HCT116 (cell line): ENCODE measurements around the gene DLEC1. TPM values are rescaled to one million over a fixed set of nuclear protein-coding genes. Genes with fewer than 3 reads are reported as not detected.
A peak's percentile ranks its signal among the peaks of the same experiment; 100 is the strongest.

Experiments used
- ATAC-seq: fragments of 200-7000 bp; cut with Tn5 transposase; 2 replicates; pipeline ENCODE4 v1.9.1; 2020; ENCODE audit warnings: mild to moderate bottlenecking, moderate library complexity
- BruUV-seq: library from RNA; stranded (reverse); fragments of 400-500 nt; replicated peaks from 2 replicates; lab custom pipeline; 2021; lab: Mats Ljungman, UMichigan
- CTCF ChIA-PET: fragments of 300-600 bp; sonication (Branson Sonifier 250); formaldehyde crosslinking; loops from one replicate; lab custom pipeline; 2021; ENCODE audit warnings: antibody characterized with exemption; lab: Charles Lee
- POLR2A ChIA-PET: fragments of 300-600, 350-600 bp; sonication (Branson Sonifier 250); formaldehyde crosslinking; loops from one replicate; lab custom pipeline; 2021; ENCODE audit warnings: antibody characterized with exemption; lab: Charles Lee
- RAD21 ChIA-PET, 2 experiments: fragments of 300-600 bp; sonication (Branson Sonifier 250); formaldehyde crosslinking; loops; one replicate each; lab custom pipeline; 2023; ENCODE audit warnings: low total read pairs in 2 of 2; ENCODE audit not compliant: uncharacterized antibody in 2 of 2, unreplicated experiment in 2 of 2, low non-redundant PET in 1 of 2; lab: Charles Lee
- DNase-seq: peaks from one replicate; pipeline ENCODE4 v3.0.0-alpha.2; 2010; ENCODE audit warnings: low read depth, low spot score
- H2AFZ ChIP-seq: fragments of 200-600 bp; shearing (Covaris generic), sonication (generic); 2 replicates; pipeline ENCODE4 v1.6.1; 2017; ENCODE audit warnings: low read depth, mixed run types, mixed read lengths, antibody characterized with exemption, low read length; ENCODE audit not compliant: poor library complexity, severe bottlenecking
- H3K27ac ChIP-seq: 2 replicates; pipeline ENCODE4 v1.5.1; 2012; ENCODE audit warnings: low read depth, low read length
- H3K27me3 ChIP-seq: fragments of 200-600 bp; sonication (generic); 2 replicates; pipeline ENCODE4 v1.6.1; 2016; ENCODE audit warnings: mixed run types, low read length, mixed read lengths; ENCODE audit not compliant: insufficient read depth
- H3K36me3 ChIP-seq, 2 experiments: fragments of 200-500 bp in 1 of 2; fragments of 200-600 bp in 1 of 2; sonication (Bioruptor generic) in 1 of 2; sonication (generic) in 1 of 2; 2 replicates each; pipeline versions ENCODE4 v1.5.1 to v1.6.1; 2014 to 2016; ENCODE audit warnings: low read length in 2 of 2, inconsistent platforms in 1 of 2, mixed read lengths in 1 of 2, mixed run types in 1 of 2; ENCODE audit not compliant: insufficient read depth in 2 of 2, control insufficient read depth in 1 of 2
- H3K4me1 ChIP-seq, 2 experiments: fragments of 200-600 bp in 1 of 2; sonication (generic) in 1 of 2; 2 replicates each; pipeline versions ENCODE4 v1.5.1 to v1.6.1; 2012 to 2017; ENCODE audit warnings: low read length in 2 of 2, inconsistent platforms in 1 of 2, mild to moderate bottlenecking in 1 of 2, mixed read lengths in 1 of 2, mixed run types in 1 of 2, moderate library complexity in 1 of 2; ENCODE audit not compliant: insufficient read depth in 2 of 2, control insufficient read depth in 1 of 2
- H3K4me2 ChIP-seq: fragments of 200-600 bp; sonication (generic); 2 replicates; pipeline ENCODE4 v1.6.1; 2017; ENCODE audit warnings: mixed run types, low read length, mixed read lengths
- H3K4me3 ChIP-seq, 2 experiments: fragments of 200-600 bp in 1 of 2; sonication (generic) in 1 of 2; replicated peaks in 1 of 2; 2 replicates each; pipeline ENCODE4 v1.5.1; 2011 to 2016; ENCODE audit warnings: low read length in 2 of 2, control low read depth in 1 of 2, low read depth in 1 of 2, mild to moderate bottlenecking in 1 of 2, mixed read lengths in 1 of 2, mixed run types in 1 of 2
- H3K79me2 ChIP-seq: fragments of 200-600 bp; sonication (generic); 2 replicates; pipeline ENCODE4 v1.6.1; 2017; ENCODE audit warnings: mild to moderate bottlenecking, mixed run types, low read length, moderate library complexity, mixed read lengths; ENCODE audit not compliant: insufficient read depth
- H3K9ac ChIP-seq: fragments of 200-600 bp; sonication (generic); 2 replicates; pipeline ENCODE4 v1.6.1; 2016; ENCODE audit warnings: low read length, mixed read lengths
- H3K9me2 ChIP-seq: fragments of 200-600 bp; sonication (generic), shearing (Covaris generic); 2 replicates; pipeline ENCODE4 v1.6.1; 2017; ENCODE audit warnings: mixed run types, mild to moderate bottlenecking, moderate library complexity; ENCODE audit not compliant: insufficient read depth
- H3K9me3 ChIP-seq, 2 experiments: fragments of 200-500 bp in 1 of 2; fragments of 200-600 bp in 1 of 2; sonication (Bioruptor generic) in 1 of 2; sonication (generic) in 1 of 2; 2 replicates each; pipeline ENCODE4 v1.6.1; 2014 to 2017; ENCODE audit warnings: low read length in 2 of 2, mixed read lengths in 2 of 2, inconsistent platforms in 1 of 2, low read depth in 1 of 2, mild to moderate bottlenecking in 1 of 2, mixed run types in 1 of 2, moderate library complexity in 1 of 2; ENCODE audit not compliant: control insufficient read depth in 1 of 2, insufficient read depth in 1 of 2
- H4K20me1 ChIP-seq: fragments of 200-600 bp; sonication (generic), shearing (Covaris generic); 2 replicates; pipeline ENCODE4 v1.6.1; 2017; ENCODE audit warnings: mixed run types, mild to moderate bottlenecking, moderate library complexity; ENCODE audit not compliant: insufficient read depth
- ELF1 ChIP-seq: IDR thresholded peaks from 2 replicates; pipeline ENCODE4 v1.6.1; 2012; ENCODE audit warnings: low read depth, borderline replicate concordance
- FOSL1 ChIP-seq: IDR thresholded peaks from 2 replicates; pipeline ENCODE4 v1.6.1; 2012; ENCODE audit warnings: low read depth
- POLR2A ChIP-seq: IDR thresholded peaks from 2 replicates; pipeline ENCODE4 v1.7.0; 2011; ENCODE audit warnings: borderline replicate concordance; ENCODE audit not compliant: insufficient read depth, insufficient read length; ENCODE audit errors: extremely low read depth
- TCF7L2 ChIP-seq: IDR thresholded peaks from 2 replicates; pipeline ENCODE4 v1.7.0; 2011; ENCODE audit warnings: borderline replicate concordance, inconsistent platforms; ENCODE audit not compliant: insufficient read depth, insufficient read length; ENCODE audit errors: extremely low read depth
- ZNF274 ChIP-seq: fragments of 200-500 bp; sonication (Bioruptor generic); IDR thresholded peaks from 2 replicates; pipeline ENCODE4 v1.6.1; 2014; ENCODE audit warnings: mild to moderate bottlenecking, low read depth, low read length, inconsistent platforms
- intact Hi-C: fragments of 100-400 bp; cut with micrococcal nuclease; formaldehyde crosslinking; loops from 2 replicates; pipeline ENCODE4 v1.10.0; 2022
- total RNA-seq: library from RNA; stranded (reverse); gene quantifications from one replicate; pipeline ENCODE4 v1.2.1, GENCODE V29; 2021; ENCODE audit not compliant: unreplicated experiment
- TF ChIP-seq, protein P1 (sequence below): IDR thresholded peaks from 2 replicates; pipeline ENCODE4 v1.6.1; 2012; ENCODE audit warnings: low read depth

The DLEC1 gene
- total RNA-seq, 1 experiment from 2014 or later, result 0.61 TPM

DNA sequence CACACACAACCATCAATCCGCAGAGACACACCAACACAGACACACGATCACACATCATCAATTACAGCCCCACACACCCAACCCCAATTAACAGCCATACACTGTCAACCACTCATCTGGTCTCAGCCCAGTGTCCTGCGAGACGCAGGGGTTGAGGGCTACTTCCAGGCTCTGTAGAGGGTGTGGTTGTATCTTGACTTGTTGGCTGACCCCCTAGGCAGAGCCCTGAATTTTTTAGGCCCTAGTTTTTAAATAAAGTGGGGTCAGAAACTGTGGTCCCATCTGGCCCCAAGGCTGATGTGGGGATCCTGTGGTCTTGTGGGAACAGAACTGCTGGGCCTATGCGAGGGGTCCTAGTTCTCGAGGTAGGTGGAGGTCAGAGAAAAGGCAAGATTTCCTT lies 39.2 kb upstream of the DLEC1 start:
- CTCF ChIA-PET, result no interaction called here
- H3K27ac ChIP-seq, result no peak overlapping the region
- POLR2A ChIA-PET, result no interaction called here
- H3K4me3 ChIP-seq, result no peak overlapping the region
- no peaks in the 10 kb centered on the region for H4K20me1 ChIP-seq
- ATAC-seq, result no peak
- intact Hi-C loops, result no loop called here
- no peak for DNase-seq
- no peak overlapping the region for H2AFZ ChIP-seq
- TF ChIP-seq FOSL1, result no peak
- no peak for TF ChIP-seq ELF1
- TF ChIP-seq TCF7L2, result no peak
- TF ChIP-seq, protein P1, sequence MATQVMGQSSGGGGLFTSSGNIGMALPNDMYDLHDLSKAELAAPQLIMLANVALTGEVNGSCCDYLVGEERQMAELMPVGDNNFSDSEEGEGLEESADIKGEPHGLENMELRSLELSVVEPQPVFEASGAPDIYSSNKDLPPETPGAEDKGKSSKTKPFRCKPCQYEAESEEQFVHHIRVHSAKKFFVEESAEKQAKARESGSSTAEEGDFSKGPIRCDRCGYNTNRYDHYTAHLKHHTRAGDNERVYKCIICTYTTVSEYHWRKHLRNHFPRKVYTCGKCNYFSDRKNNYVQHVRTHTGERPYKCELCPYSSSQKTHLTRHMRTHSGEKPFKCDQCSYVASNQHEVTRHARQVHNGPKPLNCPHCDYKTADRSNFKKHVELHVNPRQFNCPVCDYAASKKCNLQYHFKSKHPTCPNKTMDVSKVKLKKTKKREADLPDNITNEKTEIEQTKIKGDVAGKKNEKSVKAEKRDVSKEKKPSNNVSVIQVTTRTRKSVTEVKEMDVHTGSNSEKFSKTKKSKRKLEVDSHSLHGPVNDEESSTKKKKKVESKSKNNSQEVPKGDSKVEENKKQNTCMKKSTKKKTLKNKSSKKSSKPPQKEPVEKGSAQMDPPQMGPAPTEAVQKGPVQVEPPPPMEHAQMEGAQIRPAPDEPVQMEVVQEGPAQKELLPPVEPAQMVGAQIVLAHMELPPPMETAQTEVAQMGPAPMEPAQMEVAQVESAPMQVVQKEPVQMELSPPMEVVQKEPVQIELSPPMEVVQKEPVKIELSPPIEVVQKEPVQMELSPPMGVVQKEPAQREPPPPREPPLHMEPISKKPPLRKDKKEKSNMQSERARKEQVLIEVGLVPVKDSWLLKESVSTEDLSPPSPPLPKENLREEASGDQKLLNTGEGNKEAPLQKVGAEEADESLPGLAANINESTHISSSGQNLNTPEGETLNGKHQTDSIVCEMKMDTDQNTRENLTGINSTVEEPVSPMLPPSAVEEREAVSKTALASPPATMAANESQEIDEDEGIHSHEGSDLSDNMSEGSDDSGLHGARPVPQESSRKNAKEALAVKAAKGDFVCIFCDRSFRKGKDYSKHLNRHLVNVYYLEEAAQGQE, result no peak
- no peak for TF ChIP-seq POLR2A
- TF ChIP-seq ZNF274, result no peak
- H3K79me2 ChIP-seq, result no peaks in the 10 kb centered on the region
- BruUV-seq, result no TSS peak
- RAD21 ChIA-PET, result no interaction called here
- no peaks in the 10 kb centered on the region for H3K9me3 ChIP-seq
- no peaks in the 10 kb centered on the region for H3K27me3 ChIP-seq
- H3K4me2 ChIP-seq, result peak overlapping the region; percentile 72; the same call in 1 of the 2 replicates
- H3K36me3 ChIP-seq, result no peaks in the 10 kb centered on the region
- H3K9me2 ChIP-seq, result no peaks in the 10 kb centered on the region
- H3K9ac ChIP-seq, result no peak overlapping the region
- H3K4me1 ChIP-seq, result peaks cover 11 to 41% of the 10 kb centered on the region in 2 experiments
